HG03442 (cell line): ENCODE results near the gene ELF2.
A peak's percentile ranks its signal among the peaks of the same experiment; 100 is the strongest.
"Not testable (repeated sequence)": the region's sequence is repeated elsewhere in the genome, so short reads cannot be mapped to it uniquely, and the experiment has no call there.

Experiments used
- ATAC-seq: cut with Tn5 transposase; IDR thresholded peaks from one replicate; pipeline ENCODE4 v1.9.1; 2021; ENCODE audit warnings: mild to moderate bottlenecking, moderate library complexity; ENCODE audit not compliant: unreplicated experiment

Gene ELF2

GRCh38 chr4:139188648-139189416, 11.8 kb upstream of the ELF2 start:
- no peak for ATAC-seq

DNA sequence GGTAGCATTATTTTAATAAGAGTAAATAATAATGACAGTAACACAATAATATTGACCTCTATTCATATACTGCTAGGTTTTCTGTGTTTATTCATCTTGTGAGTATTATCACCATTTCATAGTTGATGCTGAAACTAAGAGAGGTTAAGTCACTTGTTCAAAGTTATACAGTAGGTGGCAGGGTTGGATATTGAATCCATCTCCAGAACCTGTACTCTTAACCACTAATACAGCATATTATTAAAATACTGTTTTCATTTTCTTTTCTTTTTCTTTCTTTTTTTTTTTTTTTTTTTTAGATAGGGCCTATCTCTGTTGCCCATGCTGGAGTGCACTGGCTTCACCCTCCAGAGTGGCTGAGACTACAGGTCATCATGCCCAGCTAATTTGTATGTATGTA, 7.1 kb upstream of the ELF2 start:
- peak; percentile 55 for ATAC-seq

DNA sequence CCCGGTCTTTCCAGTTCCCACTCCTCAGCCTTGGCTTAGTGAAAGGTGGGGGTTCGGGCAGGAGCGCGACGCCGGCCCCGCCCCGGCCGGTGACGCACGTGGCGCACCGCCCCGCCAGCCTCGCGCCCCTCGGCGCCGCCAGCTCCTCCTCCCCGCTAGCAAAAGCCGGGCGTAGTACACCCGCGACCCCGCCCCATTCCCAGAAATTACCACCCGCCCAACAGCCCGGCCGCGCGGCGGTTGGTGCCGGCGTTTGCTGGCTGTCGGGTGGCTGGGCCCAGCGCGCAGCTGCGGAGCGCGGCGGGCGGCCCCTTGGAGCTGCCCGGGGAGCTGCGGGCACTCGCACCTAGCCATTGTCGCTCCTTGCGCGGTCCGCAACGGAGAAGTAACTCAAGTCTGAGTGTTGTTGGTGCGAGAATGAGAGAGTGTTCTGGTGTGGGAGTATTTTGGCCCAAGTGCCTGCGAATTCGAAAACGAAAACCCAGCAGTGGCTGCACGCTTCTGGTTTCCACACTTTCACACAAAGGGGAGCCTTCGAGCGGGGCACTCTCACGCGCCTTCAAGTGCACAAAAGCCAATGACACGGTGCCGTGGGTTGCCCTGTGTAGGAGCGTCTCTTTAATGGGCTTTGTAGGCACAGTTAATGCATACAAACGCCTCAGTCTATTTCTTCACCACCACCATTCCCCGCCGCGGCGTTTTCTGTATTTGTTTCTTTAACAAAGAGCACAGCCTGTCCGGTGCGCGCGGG, 1.0 kb upstream of the ELF2 start:
- ATAC-seq = peak; percentile 68

- ATAC-seq = peak; percentile 15
Observed at GRCh38 chr4:139176302-139177048, 543 bp downstream of the ELF2 start.

GRCh38 chr4:139175646-139176301, 1.2 kb downstream of the ELF2 start:
- no peak for ATAC-seq

DNA sequence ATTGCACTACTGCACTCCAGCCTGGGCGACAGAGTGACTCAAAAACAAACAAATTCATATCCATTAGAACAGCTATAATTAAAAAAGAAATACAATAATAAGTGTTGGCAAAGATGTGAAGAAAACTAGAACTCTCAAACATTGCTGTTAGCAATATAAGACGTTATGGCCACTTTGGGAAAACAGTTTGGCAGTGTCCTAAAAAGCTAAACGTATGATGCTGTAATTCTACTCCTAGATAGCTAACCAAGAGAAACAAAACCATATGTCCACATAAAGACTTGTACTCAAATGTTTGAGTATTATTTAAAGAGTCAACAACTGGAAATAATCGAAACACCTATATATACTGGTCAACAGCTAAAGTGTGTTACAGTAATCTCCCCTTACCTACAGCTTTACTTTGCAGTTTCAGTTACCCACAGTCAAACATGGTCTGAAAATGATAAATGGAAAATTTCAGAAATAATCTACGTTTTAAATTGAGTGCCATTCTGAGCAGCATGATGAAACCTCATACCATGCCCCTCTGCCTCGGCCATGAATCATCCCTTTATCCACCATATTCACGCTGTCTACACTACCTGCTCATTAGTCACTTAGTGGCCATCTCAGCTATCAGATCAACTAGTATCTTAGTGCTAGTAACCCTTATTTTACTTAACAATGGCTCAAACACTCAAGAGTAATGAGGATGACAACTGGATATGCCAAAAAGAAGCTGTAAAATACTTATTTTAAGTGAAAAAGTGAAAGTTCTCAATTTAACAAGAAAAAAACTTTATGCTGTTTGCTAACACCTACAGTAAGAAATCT, 4.9 kb downstream of the ELF2 start:
- no peak for ATAC-seq

DNA sequence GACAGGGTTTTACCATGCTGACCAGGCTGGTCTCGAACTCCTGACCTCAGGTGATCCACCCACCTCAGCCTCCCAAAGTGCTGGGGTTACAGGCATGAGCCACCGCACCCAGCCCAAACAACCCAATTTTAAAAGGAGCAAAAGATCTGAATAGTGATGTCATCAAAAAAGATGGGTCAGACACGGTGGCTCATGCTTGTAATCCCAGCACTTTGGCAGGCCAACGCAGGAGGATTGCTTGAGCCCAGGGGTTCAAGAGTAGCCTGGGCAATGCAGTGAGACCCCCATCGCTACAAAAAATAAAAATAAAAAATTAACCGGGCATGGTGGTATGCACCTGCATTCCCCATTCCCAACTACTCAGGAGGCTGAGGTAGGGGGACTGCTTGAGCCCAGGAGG, 6.1 kb downstream of the ELF2 start:
- no peak for ATAC-seq

DNA sequence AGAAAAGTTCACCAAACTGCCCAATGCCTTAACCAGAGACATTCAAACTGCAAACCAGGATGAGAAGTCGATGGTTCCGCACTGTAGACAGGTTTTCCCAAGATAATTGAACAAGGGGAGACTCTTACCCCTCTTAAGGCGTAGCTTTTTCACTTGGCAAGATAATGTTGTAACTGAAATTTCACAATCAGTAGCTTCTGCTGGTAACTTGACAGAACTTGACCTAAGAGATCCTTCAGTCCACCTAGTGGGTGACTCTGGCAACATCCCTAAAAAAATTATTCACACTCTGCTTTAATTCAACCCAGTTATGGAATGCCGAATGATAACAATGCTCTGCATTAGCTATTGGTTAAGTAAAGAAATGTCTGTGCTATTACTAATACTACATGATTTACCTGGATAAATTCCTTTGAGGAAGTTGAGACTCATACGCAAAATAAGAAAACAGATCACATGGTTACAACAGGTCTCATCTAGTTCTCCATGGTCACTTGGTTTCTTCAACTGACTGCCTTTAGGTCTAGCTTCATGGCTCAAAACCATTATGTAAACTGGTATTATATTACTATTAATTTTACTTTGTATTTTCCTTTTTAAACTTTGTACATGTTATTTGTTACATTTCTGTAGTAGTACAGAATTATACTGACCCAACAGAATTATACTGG, 9.1 kb downstream of the ELF2 start:
- no peak for ATAC-seq

GRCh38 chr4:139164731-139165130, 12.3 kb downstream of the ELF2 start:
- no peak for ATAC-seq

DNA sequence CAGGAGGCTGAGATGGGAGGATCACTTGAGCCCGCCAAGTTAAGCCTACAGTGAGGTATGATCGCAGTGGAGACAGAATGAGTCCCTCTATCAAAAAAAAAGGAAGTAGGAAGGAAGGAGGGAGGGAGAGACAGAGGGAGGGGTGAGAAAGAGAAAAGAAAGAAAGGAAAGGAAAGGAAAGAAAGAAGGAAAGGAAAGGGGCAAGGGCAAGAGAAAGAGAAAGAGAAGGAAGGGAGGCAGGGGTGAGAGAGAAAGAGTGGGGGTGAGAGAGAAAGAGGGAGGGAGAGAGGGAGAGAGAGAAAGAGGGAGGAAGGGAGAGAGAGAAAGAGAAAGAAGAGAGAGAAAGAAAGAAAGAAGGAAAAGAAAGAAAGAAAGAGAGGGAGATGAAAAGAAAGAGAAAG, 13.2 kb downstream of the ELF2 start:
- ATAC-seq = no peak

GRCh38 chr4:139157977-139158376, 19.0 kb downstream of the ELF2 start:
- ATAC-seq = not testable (repeated sequence)

DNA sequence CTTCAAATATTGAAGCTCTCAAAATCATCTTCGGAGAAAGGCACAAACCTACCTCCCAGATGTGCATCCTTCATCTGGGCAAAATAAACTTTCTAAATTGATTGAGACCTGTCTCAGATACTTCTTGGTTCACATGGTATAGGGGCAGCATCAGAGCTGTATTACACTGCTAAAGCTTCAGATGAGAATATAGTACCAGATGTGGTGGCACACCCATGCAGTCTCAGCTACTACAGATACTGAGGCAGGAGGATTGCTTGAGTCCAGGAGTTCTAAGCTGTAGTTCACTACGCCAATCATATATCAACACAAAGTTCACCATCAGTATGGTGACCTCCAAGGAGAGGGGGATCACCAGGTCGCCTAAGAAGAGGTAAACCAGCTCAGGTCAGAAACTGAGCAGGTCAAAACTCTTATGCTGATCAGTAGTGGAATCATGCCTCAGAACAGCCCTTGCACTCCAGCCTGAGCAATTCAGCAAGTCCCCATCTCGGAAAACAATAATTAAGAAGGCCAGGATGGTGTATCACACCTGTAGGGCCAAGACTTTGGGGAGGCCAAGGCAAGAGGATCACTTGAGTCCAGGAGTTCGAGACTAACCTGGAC, 22.0 kb downstream of the ELF2 start:
- no peak for ATAC-seq

DNA sequence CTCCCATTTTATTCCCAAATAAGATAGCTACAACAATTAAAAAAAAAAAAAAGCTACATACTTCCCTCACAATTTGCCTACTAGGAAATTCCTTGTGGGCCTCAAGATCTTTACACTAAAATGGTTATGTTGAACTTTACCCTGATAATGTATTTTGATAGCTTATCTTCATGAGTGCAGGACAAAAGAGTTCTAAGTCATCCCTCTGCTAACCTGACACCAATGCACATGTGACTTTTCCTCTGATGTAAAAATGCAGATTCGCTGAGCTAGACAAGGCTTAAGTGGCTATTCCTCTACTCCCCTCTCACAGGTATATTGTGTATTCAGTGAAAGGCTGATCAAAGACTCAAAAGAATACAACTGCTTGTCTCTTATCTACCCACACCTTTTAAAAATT, 22.5 kb downstream of the ELF2 start:
- ATAC-seq = no peak

GRCh38 chr4:139154134-139154421, 22.9 kb downstream of the ELF2 start:
- ATAC-seq = no peak

DNA sequence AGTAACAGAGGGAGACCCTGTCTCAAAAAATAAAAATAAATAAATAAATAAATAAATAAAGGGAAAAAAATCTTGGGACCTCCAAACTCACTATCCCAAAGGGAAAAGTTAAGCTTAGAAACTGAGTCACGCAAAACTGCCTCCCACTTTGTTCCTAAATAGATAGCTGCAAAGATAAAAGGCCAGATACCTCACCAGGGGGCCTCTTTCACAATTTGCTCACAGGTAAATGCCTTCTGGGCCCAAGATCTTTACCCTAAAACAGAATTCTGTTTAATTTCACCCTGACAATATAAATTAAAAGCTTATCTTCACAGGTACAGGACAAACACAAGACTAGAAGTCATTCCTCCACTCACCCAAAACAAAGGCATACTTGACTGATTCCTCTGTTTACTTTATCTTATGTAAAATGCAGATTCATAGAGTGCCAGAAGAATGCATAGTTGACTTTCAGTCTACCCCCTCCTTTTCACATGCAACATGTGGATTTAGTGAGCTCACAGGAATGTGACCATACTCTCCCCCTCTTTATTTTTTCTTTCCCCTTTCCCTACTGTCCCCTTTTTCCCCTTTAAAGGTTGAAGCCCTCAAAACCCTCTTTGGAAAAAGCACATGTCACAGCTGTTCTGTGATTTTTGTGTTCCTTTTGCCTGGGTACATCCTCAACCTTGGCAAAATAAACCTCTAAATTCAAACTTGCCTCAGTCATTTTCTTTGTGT, 23.4 kb downstream of the ELF2 start:
- ATAC-seq = no peak

- no peak for ATAC-seq
Observed at GRCh38 chr4:139152249-139152648, 24.8 kb downstream of the ELF2 start.

GRCh38 chr4:139146926-139147629, 29.9 kb downstream of the ELF2 start:
- ATAC-seq = no peak

DNA sequence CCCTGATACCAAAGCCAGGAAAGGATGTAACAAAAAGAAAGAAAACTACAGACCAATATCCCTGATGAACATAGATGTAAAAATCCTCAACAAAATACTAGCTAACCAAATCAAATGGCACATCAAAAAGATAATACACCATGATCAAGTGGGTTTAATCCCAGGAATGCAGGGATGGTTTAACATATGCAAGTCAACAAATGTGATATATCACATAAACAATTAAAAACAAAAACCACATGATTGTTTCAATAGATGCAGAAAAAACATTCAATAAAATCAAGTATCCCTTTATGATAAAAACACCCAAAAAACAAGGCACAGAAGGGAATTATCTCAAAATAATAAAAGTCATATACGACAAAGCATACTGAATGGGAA, 31.5 kb downstream of the ELF2 start:
- ATAC-seq = no peak
